HG02588 (cell line): ENCODE measurements around the gene PSMG4.

Source experiments
- ATAC-seq: cut with Tn5 transposase; IDR thresholded peaks from one replicate; pipeline ENCODE4 v1.9.1; 2021; ENCODE audit warnings: mild to moderate bottlenecking, moderate library complexity; ENCODE audit not compliant: unreplicated experiment

Gene PSMG4

GRCh38 chr6:3305831-3306230 is 47.1 kb downstream of the PSMG4 start:
- no peak for ATAC-seq

GRCh38 chr6:3306848-3307247 is 48.1 kb downstream of the PSMG4 start:
- no peak for ATAC-seq

GRCh38 chr6:3307436-3307835 is 48.7 kb downstream of the PSMG4 start:
- ATAC-seq, result no peak

GRCh38 chr6:3308106-3308505 is 49.4 kb downstream of the PSMG4 start:
- no peak for ATAC-seq

- ATAC-seq, result no peak
Measured at GRCh38 chr6:3309391-3310050, 50.8 kb downstream of the PSMG4 start.

GRCh38 chr6:3310051-3310448 is 51.3 kb downstream of the PSMG4 start:
- ATAC-seq, result no peak

- no peak for ATAC-seq
Measured at GRCh38 chr6:3310703-3311102, 52.0 kb downstream of the PSMG4 start.

- ATAC-seq, result no peak
Measured at GRCh38 chr6:3311826-3312225, 53.1 kb downstream of the PSMG4 start.

GRCh38 chr6:3312604-3313231 is 54.0 kb downstream of the PSMG4 start:
- ATAC-seq, result no peak

- no peak for ATAC-seq
Measured at GRCh38 chr6:3314176-3314575, 55.4 kb downstream of the PSMG4 start.

GRCh38 chr6:3314621-3315467 is 56.1 kb downstream of the PSMG4 start:
- no peak for ATAC-seq

GRCh38 chr6:3315841-3316240 is 57.1 kb downstream of the PSMG4 start:
- ATAC-seq, result no peak

GRCh38 chr6:3316331-3316730 is 57.6 kb downstream of the PSMG4 start:
- ATAC-seq, result no peak

GRCh38 chr6:3316818-3317217 is 58.1 kb downstream of the PSMG4 start:
- ATAC-seq, result no peak
